ENCODE results near the gene SF3B3. TPM values are rescaled to one million over a fixed set of nuclear protein-coding genes. Genes with fewer than 3 reads are reported as not detected.

The SF3B3 gene
- total and polyA plus RNA-seq, 5 donors: 67.5 to 154 (median 141) TPM

GRCh38 chr16:70482624-70483023, 41.0 kb upstream of the SF3B3 start:
- DNase-seq (no peak), ATAC-seq (no peak)
- Histone ChIP-seq H3K27me3 (ENCODE audit: control insufficient read depth, insufficient read depth) (no peaks in the 10 kb centered on the region), H3K4me1 (ENCODE audit: control insufficient read depth, insufficient read depth, low read length) (no peaks in the 10 kb centered on the region), H3K9me3 (ENCODE audit: control insufficient read depth, low read length) (no peaks in the 10 kb centered on the region), H3K27ac (ENCODE audit: low read length) (no peak overlapping the region), H3K4me3 (ENCODE audit: low read length) (no peak overlapping the region)
- intact Hi-C loops (cut with DNase I): no loop called here
- WGBS: 83% methylated on average over 5 of the region's 5 CpGs

DNA sequence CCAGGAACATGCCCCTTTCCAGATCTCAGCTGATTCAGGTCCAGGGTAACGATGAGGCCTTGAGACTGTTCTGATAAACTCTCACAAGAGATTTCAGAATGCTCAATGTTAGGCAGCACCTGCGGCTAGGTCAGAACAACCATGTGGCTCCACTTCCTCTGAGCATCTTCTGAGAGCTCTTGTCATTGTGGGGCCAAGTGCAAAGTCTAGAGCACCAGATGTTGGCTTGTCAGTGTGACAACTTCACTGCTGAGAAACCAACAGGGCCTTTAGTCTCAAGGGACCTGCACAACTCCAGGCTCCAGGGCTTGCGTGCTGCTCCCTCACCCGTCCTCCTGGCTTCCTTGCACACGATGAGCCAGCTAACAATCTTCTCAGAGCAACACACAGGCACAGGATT, 40.2 kb upstream of the SF3B3 start:
- Histone ChIP-seq H3K4me3 (ENCODE audit: low read length) (no peak overlapping the region), H3K4me1 (ENCODE audit: control insufficient read depth, insufficient read depth, low read length) (no peaks in the 10 kb centered on the region), H3K27me3 (ENCODE audit: control insufficient read depth, insufficient read depth) (no peaks in the 10 kb centered on the region), H3K27ac (ENCODE audit: low read length) (no peak overlapping the region), H3K9me3 (ENCODE audit: control insufficient read depth, low read length) (no peaks in the 10 kb centered on the region)
- no peak for DNase-seq
- 90% methylated on average over 5 of the region's 5 CpGs for WGBS
- intact Hi-C loops (cut with DNase I): no loop called here
- ATAC-seq: no peak

DNA sequence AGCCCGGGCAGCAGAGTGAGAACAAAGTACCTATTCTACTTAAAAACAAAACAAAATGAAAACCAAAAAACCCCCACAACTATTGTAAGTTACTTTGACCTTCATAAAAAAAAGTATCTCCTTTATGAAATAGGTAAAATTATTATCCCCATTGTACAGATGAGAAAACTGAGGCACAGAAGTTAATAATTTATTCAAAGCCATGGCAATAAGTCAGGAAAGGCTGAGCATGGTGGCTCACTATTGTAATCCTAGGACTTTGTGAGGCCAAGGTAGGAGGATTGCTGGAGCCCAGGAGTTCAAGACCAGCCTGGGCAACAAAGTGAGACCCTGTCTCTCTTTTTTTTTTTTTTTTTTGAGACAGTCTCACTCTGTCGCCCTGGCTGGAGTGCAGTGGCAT, 38.7 kb upstream of the SF3B3 start:
- no peak overlapping the region for H3K27ac ChIP-seq (ENCODE audit: low read length)
- WGBS: 92% methylated on average over 2 of the region's 2 CpGs
- intact Hi-C loops (cut with DNase I): no loop called here

DNA sequence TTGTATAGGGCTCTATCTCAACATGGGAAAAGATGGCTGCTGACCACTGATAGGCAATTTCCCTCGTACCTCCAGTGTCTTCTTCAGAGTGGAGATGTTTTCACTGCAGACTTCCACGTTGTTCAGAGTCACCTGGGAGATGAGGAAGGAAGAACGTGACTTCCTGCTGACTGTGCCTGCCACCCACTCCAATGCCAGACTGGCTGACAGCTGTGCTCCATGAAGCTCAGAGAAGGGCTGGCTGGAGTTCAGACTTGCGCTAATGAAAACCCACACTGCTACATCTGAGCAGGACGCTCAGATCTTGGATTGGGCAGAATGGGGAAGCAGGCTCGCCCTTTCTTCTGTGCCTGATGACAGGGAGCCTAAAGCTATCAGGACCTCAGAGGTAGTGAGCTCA, 33.4 kb upstream of the SF3B3 start:
- Histone ChIP-seq H3K27ac (ENCODE audit: low read length) (no peak overlapping the region), H3K4me3 (ENCODE audit: low read length) (no peak overlapping the region), H3K27me3 (ENCODE audit: control insufficient read depth, insufficient read depth) (no peaks in the 10 kb centered on the region), H3K4me1 (ENCODE audit: control insufficient read depth, insufficient read depth, low read length) (peaks cover 5% of the 10 kb centered on the region), H3K9me3 (ENCODE audit: control insufficient read depth, low read length) (no peaks in the 10 kb centered on the region)
- ATAC-seq (no peak), DNase-seq (no peak)
- WGBS: 61% methylated on average over 6 of the region's 6 CpGs
- intact Hi-C loops (cut with DNase I): no loop called here

More for the DNA sequence above, 38.7 kb upstream of the SF3B3 start:
- H3K4me3 ChIP-seq (ENCODE audit: low read length): no peak overlapping the region
- H3K9me3 ChIP-seq (ENCODE audit: control insufficient read depth, low read length): no peaks in the 10 kb centered on the region
- H3K4me1 ChIP-seq (ENCODE audit: control insufficient read depth, insufficient read depth, low read length): no peaks in the 10 kb centered on the region
- no peak for ATAC-seq
- H3K27me3 ChIP-seq (ENCODE audit: control insufficient read depth, insufficient read depth): no peaks in the 10 kb centered on the region
- no peak for DNase-seq

GRCh38 chr16:70493802-70494201, 29.8 kb upstream of the SF3B3 start:
- ATAC-seq (peak; percentile 31 to 32), DNase-seq (no peak)
- 74% methylated on average over 3 of the region's 3 CpGs for WGBS
- Histone ChIP-seq H3K27ac (ENCODE audit: low read length) (no peak overlapping the region), H3K9me3 (ENCODE audit: control insufficient read depth, low read length) (no peaks in the 10 kb centered on the region), H3K4me1 (ENCODE audit: control insufficient read depth, insufficient read depth, low read length) (peaks cover 5% of the 10 kb centered on the region), H3K27me3 (ENCODE audit: control insufficient read depth, insufficient read depth) (no peaks in the 10 kb centered on the region), H3K4me3 (ENCODE audit: low read length) (no peak overlapping the region)
- intact Hi-C loops (cut with DNase I): no loop called here

DNA sequence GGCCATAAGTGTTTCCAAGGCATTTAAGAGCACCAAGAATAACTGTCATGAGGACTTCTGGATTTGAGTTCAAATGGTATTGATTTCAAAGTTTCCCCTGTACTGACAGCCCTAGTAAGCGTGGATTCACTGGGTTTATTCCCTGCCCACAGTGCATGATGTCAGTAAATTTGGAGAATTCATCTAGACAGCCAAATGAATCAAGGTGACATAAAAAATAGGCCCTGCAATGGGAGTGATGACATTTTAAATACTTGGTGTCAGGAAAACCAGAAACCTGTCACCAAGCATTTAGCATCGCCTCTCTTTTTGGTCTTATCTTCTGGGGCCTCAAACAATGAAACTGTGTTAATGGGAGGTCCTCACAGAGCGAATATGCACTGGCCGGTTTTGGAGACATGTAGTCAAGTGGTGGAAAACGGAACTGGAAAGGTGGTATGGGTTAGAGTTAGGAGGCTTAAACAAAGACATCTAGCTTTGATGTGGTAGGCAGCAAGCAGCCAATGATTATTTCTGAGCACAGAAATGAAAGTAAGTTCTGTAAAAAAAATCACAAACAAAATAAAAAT, 29.3 kb upstream of the SF3B3 start:
- Histone ChIP-seq H3K4me1 (ENCODE audit: control insufficient read depth, insufficient read depth, low read length) (peaks cover 5% of the 10 kb centered on the region), H3K4me3 (ENCODE audit: low read length) (no peak overlapping the region), H3K9me3 (ENCODE audit: control insufficient read depth, low read length) (no peaks in the 10 kb centered on the region), H3K27me3 (ENCODE audit: control insufficient read depth, insufficient read depth) (no peaks in the 10 kb centered on the region), H3K27ac (ENCODE audit: low read length) (no peak overlapping the region)
- 59% methylated on average over 5 of the region's 5 CpGs for WGBS
- intact Hi-C loops (cut with DNase I): no loop called here
- DNase-seq (no peak), ATAC-seq (peak in 1 of 2 donors; percentile 33)

- intact Hi-C loops (cut with DNase I): no loop called here
- H3K27me3 ChIP-seq (ENCODE audit: control insufficient read depth, insufficient read depth): no peaks in the 10 kb centered on the region
- no peaks in the 10 kb centered on the region for H3K9me3 ChIP-seq (ENCODE audit: control insufficient read depth, low read length)
- no peak overlapping the region for H3K4me3 ChIP-seq (ENCODE audit: low read length)
- H3K4me1 ChIP-seq (ENCODE audit: control insufficient read depth, insufficient read depth, low read length): peaks cover 5% of the 10 kb centered on the region
- no peak overlapping the region for H3K27ac ChIP-seq (ENCODE audit: low read length)
- ATAC-seq (no peak), DNase-seq (no peak)
- WGBS: 84% methylated on average over 2 of the region's 2 CpGs
These were observed 28.8 kb upstream of the SF3B3 start for GRCh38 chr16:70494777-70495176.

DNA sequence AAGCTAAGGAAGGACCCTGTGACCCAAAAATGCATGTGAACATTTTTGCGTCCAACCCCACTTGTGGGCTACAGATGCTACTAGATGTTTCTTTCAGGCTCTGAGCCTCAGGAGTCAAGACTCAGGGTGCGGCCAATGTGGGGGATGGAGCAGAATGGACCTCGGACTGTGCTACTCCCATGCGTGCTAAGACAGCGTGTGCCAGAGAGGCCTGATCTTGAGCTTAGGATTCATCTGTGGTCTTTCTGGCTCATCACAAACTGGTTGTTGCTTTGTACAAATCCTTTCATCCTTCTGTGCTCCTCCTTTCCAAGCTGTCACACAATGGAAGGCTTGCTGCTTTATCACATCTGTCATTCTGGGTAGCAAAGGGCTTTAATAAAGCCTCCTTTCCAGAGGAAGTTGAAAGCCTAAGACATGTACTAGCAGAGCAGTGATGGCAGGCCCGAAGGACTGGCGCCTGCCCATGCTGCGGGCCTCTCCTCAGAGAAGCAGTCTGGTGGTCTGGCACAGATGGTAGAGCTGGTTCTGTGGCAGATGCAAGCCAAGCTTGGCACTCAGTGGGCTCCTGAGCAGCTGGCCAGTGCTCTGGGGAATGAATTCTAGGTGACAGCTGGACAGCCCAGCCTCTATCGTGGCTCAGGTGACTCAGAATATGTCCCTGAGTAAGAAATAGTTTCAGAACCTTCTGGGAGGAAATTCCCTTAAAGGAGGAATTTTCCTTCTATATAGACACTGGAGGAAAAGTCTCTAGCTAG, 28.0 kb upstream of the SF3B3 start:
- H3K27ac ChIP-seq (ENCODE audit: low read length): no peak overlapping the region
- peaks cover 5% of the 10 kb centered on the region for H3K4me1 ChIP-seq (ENCODE audit: control insufficient read depth, insufficient read depth, low read length)
- ATAC-seq (no peak), DNase-seq (no peak)
- no peaks in the 10 kb centered on the region for H3K9me3 ChIP-seq (ENCODE audit: control insufficient read depth, low read length)
- 94% methylated on average over 9 of the region's 9 CpGs for WGBS
- no peaks in the 10 kb centered on the region for H3K27me3 ChIP-seq (ENCODE audit: control insufficient read depth, insufficient read depth)
- H3K4me3 ChIP-seq (ENCODE audit: low read length): no peak overlapping the region
- intact Hi-C loops (cut with DNase I): no loop called here

DNA sequence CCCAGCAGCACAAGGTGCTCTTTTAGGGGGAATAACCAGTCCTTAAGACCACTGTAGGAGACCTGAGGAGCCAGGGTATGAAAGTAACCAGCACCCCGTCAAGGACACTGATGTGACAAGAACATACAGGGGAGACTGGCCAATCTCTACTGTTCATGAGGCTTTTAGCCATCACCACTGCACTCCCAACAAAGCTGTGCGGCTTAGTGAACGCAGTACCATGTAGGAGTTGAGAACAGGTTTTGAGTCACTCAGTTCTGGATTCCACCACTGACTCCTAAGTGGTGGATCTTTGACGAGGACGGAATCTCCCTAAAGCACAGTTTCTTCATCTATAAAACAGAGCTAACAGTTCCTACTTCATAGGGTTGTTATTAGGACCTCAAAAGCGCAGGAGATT, 27.1 kb upstream of the SF3B3 start:
- Histone ChIP-seq H3K9me3 (ENCODE audit: control insufficient read depth, low read length) (no peaks in the 10 kb centered on the region), H3K4me1 (ENCODE audit: control insufficient read depth, insufficient read depth, low read length) (peaks cover 5% of the 10 kb centered on the region), H3K27ac (ENCODE audit: low read length) (no peak overlapping the region), H3K4me3 (ENCODE audit: low read length) (no peak overlapping the region), H3K27me3 (ENCODE audit: control insufficient read depth, insufficient read depth) (no peaks in the 10 kb centered on the region)
- DNase-seq (no peak), ATAC-seq (no peak)
- intact Hi-C loops (cut with DNase I): no loop called here
- 99% methylated on average over 6 of the region's 6 CpGs for WGBS

DNA sequence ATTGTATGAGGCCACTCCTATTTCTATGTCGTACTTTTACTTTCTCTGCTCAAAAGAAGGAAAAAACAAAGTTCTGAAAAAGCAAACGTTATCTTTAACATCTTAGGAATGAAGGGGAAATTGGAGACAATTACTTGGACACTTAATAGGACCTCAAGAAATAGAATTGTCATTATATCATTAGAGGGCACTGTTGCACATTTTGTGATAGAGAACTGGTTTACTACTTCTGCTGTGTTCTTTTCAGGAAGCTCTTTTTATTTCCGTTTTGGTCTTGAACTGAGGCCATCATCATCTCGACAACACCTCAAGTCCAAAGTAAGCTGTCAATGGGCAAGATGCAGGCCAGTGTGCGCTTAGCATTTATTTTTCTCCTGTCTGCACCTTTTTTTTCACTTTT, 14.9 kb upstream of the SF3B3 start:
- Histone ChIP-seq H3K9me3 (ENCODE audit: control insufficient read depth, low read length) (no peaks in the 10 kb centered on the region), H3K4me3 (ENCODE audit: low read length) (no peak overlapping the region), H3K27ac (ENCODE audit: low read length) (no peak overlapping the region), H3K27me3 (ENCODE audit: control insufficient read depth, insufficient read depth) (no peaks in the 10 kb centered on the region), H3K4me1 (ENCODE audit: control insufficient read depth, insufficient read depth, low read length) (no peaks in the 10 kb centered on the region)
- WGBS: 53% methylated on average over 5 of the region's 5 CpGs
- no peak for DNase-seq
- intact Hi-C loops (cut with DNase I): no loop called here
- ATAC-seq: no peak

DNA sequence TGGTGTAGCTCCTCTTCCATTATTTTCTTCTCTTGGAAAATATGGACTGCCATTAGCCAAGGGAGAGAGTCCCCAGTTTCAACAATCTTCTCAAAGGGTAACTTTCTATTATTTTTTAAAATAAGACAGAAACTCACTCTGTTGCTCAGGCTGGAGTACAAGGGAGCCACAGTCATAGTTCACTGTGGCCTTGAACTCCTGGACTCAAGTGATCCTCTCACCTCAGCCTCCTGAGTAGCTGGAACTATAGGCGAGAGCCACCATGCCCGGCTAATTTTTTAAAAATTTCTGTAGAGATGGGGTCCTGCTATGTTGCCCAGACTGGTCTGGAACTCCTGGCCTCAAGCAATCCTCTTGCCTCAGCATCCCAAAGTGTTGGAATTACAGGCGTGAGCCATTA, 13.4 kb upstream of the SF3B3 start:
- intact Hi-C loops (cut with DNase I): no loop called here
- H3K4me3 ChIP-seq (ENCODE audit: low read length): no peak overlapping the region
- 98% methylated on average over 3 of the region's 3 CpGs for whole genome bisulfite sequencing
- no peaks in the 10 kb centered on the region for H3K4me1 ChIP-seq (ENCODE audit: control insufficient read depth, insufficient read depth, low read length)
- DNase-seq: no peak
- H3K27ac ChIP-seq (ENCODE audit: low read length): no peak overlapping the region
- no peaks in the 10 kb centered on the region for H3K27me3 ChIP-seq (ENCODE audit: control insufficient read depth, insufficient read depth)
- ATAC-seq: no peak
- H3K9me3 ChIP-seq (ENCODE audit: control insufficient read depth, low read length): no peaks in the 10 kb centered on the region
